NCI-H1694 (cell line): ENCODE data around the gene TOR4A.
"Not testable (repeated sequence)": the region's sequence is repeated elsewhere in the genome, so short reads cannot be mapped to it uniquely, and the experiment has no call there.

Source experiments
- DNase-seq: peaks from one replicate; lab custom pipeline; 2025; lab: John Stamatoyannopoulos, UW

TOR4A gene

DNA sequence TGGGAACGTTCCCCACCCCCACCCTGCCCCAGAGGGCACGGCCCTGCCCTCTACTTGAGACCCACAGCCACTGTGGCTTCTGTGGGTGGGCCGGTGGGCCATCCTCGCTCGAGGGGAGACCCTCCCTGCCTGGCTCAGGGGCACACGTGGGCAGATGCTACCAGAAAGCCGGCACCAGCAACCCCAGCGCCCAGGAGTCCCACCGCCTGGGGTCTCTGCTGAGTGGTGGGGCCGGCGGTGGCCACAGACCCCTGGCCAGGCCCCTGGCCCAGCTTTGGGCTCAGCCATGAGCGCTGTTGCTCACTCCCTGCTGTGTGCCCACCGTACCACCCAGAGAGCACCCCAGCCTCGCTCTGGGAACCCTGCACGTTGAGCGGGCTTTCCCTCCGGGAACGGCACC is 41.1 kb downstream of the TOR4A start:
- no peak for DNase-seq

DNA sequence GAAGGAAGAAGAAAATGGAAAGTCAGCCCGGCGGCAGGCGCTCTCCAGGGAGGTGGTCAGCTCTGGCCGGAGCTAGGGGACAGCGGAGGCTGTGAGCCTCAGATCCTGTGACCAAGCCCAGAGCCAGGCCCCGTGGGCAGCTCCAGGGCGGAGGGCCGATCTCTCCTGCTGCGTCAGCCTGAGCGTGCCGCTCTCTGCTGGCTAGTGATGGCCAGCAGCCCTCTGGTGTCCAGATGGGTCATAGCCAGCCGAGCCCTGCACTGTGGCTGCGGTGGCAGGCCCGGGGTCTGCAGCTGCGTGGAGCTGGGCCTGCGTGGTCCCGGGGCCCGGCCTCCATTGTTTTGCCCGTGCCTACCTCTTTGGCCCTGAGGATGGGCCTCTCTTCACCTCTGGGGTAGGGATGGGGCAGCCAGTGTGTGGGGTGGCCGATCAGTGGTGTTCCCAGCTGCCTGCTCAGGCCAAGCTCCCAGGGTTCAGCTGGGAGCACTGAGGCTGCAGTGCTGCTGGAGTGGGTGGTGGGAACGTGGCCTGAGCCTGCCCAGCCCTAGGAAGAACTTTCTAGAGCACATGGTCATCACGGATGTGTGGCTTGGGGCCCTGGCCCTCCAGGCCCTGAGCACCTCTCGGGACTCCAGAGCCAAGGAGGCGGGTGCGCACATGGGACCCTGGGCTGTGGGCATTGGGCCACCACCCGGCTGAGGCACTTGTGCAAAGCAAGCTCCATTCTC is 41.6 kb downstream of the TOR4A start:
- DNase-seq: no peak

GRCh38 chr9:137319739-137320551 is 42.4 kb downstream of the TOR4A start:
- DNase-seq: no peak

DNA sequence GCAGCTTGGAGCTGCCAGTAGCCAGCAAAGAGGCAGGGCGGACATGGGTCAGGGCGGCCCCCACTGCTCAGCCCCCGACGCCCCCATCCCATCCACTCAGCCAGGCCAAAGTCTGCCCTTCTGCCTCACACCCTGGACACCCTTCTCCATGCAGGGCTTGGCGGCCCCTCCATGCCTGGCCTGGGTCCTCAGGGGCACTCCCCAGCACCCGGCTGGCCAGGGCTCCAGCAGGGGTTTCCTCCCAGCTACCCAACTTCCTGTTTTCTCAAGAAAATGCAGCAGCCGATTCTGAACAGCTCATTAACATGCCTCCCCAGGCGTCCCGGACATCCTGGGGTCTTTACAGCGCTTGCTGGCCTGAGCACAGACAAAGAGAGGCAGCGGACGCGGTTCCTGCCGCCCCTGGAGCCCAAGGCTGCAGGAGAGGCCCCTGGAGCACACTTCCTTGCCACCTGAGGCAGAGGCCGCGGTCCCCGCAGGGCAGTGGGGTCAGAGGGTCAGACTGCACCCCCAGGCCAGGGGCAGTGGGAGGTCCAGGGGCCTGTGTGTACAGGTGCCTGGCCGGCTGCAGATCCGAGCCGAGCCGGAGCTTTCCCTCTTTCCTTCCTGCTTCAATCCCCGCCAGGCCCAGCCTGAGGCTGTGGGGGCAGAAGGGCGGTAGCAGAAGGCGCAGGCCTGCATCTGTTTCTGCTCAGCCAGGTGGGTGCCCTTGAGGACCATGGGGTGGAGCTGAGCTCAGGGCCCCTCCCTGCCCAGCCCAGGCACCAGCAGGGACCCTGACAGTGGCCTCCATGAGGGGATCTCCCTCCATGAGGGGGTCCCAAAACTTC is 43.2 kb downstream of the TOR4A start:
- no peak for DNase-seq

DNA sequence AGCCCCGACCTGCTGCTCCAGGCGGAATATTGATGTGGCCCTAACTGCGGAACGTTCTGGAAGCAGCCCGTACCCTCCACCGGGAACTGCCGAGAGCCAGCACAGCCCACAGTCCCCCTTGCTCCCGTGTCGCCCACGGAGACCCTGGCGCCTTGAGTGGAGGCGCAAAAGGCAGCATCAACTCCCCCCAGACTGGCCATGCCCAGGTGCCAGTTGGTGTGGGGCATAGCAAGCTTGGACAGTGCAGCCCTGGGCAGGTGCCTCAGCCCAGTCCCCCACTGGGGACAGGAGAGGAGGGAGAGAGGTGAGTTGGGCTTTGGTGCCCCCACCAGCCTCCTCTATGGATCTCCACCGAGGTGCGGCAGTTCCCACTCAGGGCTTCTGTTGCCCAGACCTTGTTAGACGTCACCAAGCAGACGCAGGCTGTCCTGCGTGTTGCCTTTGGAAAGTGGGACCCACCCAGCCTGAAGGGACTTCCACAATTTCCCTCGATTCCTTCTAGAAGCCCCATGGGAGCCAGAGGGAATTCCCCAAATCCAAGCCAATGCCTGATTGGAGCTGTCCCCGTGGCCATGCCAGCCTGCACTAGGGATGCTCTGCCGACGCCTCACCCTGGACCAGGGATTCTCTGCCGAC is 44.3 kb downstream of the TOR4A start:
- DNase-seq: no peak

- DNase-seq: no peak
These were observed 46.2 kb downstream of the TOR4A start for GRCh38 chr9:137323531-137324331.

DNA sequence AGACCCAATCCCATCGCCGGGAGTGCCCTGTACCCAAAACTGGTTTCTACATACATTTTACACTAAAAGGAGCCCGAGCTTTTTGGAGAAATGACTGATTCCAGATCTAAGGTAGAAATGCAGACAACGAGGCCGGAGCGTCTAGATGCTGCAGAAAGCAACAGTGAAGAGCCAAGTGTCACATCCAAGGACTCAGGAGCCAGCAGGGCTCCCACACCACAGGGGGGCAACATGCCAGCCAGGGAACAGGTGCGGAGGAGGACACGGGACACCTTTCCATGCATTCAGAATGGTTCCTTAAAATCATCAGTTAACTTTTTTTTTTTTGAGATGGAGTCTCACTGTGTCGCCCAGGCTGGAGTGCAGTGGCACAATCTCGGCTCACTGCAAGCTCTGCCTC is 47.6 kb downstream of the TOR4A start:
- DNase-seq: no peak

- DNase-seq: no peak
These were observed 48.3 kb downstream of the TOR4A start for GRCh38 chr9:137325799-137326198.

DNA sequence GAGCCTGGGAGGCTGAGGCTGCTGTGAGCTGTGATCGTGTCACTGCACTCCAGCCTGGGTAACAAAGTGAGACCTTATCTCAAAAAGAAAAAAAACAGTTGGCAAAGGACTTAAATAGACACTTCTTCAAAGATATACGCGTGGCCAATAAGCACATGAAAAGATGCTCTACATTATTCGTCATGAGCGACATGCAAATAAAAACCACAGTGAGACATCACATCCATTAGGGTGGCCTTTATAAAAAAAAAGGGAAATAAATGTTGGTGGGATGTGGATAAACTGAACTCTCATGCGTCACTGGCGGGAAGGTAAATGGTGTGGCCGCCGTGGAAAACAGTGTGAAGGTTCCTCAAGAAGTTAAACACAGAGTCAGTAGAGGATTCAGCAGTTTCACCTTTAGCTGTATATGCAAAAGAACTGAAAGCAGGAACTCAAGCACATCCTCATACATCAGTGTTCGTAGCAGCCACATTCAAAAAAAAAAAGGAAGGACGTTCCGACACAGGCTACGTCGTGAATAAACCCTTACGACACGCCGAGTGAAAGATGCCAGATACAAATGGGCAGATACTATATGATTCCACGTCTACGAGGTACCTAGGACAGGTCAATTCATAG is 49.0 kb downstream of the TOR4A start:
- no peak for DNase-seq

DNA sequence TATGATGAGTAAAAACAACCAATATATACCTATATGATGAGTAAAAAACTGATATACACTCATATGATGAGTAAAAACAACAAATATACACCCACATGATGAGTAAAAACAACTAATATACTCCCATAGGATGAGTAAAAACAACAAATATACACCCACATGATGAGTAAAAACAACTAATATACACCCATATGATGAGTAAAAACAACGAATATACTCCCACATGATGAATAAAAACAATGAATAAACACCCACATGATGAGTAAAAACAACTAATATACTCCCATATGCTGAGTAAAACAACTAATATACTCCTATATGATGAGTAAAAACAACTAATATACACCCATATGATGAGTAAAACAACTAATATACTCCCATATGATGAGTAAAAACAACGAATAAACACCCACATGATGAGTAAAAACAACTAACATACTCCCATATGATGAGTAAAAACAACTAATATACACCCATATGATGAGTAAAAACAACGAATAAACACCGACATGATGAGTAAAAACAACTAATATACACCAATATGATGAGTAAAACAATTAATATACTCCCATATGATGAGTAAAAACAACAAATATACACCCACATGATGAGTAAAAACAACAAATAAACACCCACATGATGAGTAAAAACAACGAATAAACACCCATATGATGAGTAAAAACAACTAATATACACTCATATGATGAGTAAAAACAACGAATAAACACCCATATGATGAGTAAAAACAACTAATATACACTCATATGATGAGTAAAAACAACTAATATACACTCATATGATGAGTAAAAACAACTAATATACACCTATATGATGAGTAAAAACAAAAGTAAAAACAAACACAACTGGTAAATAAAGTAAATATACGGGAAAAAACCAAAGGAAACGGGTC is 50.4 kb downstream of the TOR4A start:
- not testable (repeated sequence) for DNase-seq

GRCh38 chr9:137329590-137329989 is 52.1 kb downstream of the TOR4A start:
- not testable (repeated sequence) for DNase-seq

GRCh38 chr9:137330689-137331088 is 53.2 kb downstream of the TOR4A start:
- DNase-seq: no peak

DNA sequence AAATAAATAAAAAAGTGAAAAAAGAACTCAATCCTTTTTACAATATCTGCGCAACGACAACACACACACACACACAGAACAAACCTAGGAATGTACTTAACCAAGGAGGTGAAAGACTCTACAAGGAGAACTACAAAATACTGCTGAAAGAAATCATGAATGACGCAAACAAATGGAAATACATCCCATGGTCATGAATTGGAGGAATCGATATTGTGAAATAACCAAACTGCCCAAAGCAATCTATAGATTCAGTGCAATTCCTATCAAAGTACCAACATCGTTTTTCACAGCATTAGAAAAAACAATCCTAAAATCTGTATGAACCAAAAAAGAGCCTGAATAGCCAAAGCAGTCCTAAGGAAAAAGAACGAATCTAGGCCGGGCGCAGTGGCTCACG is 54.4 kb downstream of the TOR4A start:
- DNase-seq: no peak
